HG03520 (cell line): ENCODE measurements around the gene SLC4A11.
A peak's percentile ranks its signal among the peaks of the same experiment; 100 is the strongest.

Source experiments
- ATAC-seq: cut with Tn5 transposase; IDR thresholded peaks from one replicate; pipeline ENCODE4 v1.9.1; 2021; ENCODE audit warnings: mild to moderate bottlenecking, moderate library complexity; ENCODE audit not compliant: unreplicated experiment

Gene SLC4A11

GRCh38 chr20:3239026-3239866, at the start of gene SLC4A11:
Gene SLC4A11 (minus strand): TSS chr20:3239190. CDS start chr20:3239137, 53 bp downstream.
- ATAC-seq: peak; percentile 35

- ATAC-seq: no peak
Observed at GRCh38 chr20:3283222-3283820, 44.3 kb upstream of the SLC4A11 start.

GRCh38 chr20:3282271-3283221, 43.6 kb upstream of the SLC4A11 start:
- no peak for ATAC-seq

GRCh38 chr20:3281437-3281836, 42.4 kb upstream of the SLC4A11 start:
- ATAC-seq: no peak

GRCh38 chr20:3279761-3280160, 40.8 kb upstream of the SLC4A11 start:
- no peak for ATAC-seq

- no peak for ATAC-seq
Observed at GRCh38 chr20:3277686-3278465, 38.9 kb upstream of the SLC4A11 start.

- no peak for ATAC-seq
Observed at GRCh38 chr20:3276680-3277015, 37.7 kb upstream of the SLC4A11 start.

GRCh38 chr20:3275966-3276679, 37.1 kb upstream of the SLC4A11 start:
- ATAC-seq: no peak

GRCh38 chr20:3275064-3275935, 36.3 kb upstream of the SLC4A11 start:
- ATAC-seq: no peak

GRCh38 chr20:3273371-3273770, 34.4 kb upstream of the SLC4A11 start:
- ATAC-seq: no peak

GRCh38 chr20:3270051-3270450, 31.1 kb upstream of the SLC4A11 start:
- ATAC-seq: no peak

- ATAC-seq: no peak
Observed at GRCh38 chr20:3262566-3262965, 23.6 kb upstream of the SLC4A11 start.

GRCh38 chr20:3258429-3258828, 19.4 kb upstream of the SLC4A11 start:
- no peak for ATAC-seq

- no peak for ATAC-seq
Observed at GRCh38 chr20:3255728-3256127, 16.7 kb upstream of the SLC4A11 start.

- ATAC-seq: no peak
Observed at GRCh38 chr20:3251806-3252205, 12.8 kb upstream of the SLC4A11 start.

GRCh38 chr20:3250091-3250504, 11.1 kb upstream of the SLC4A11 start:
- ATAC-seq: no peak

GRCh38 chr20:3248993-3249347, 10.0 kb upstream of the SLC4A11 start:
- no peak for ATAC-seq

- ATAC-seq: no peak
Observed at GRCh38 chr20:3248167-3248992, 9.4 kb upstream of the SLC4A11 start.
